Muscle layer of colon (tissue), 2 donors: ENCODE data around the gene THY1.

Experiments
- H3K27ac ChIP-seq: one replicate; pipeline ENCODE4 v1.7.0; 2013; ENCODE audit warnings: low read depth, mild to moderate bottlenecking, low read length, moderate library complexity
- H3K27me3 ChIP-seq, 2 donors: one replicate each; pipeline ENCODE4 v1.7.0; 2013; ENCODE audit warnings: low read length in 2 of 2, mild to moderate bottlenecking in 2 of 2; ENCODE audit not compliant: insufficient read depth in 2 of 2, control insufficient read depth in 1 of 2
- H3K36me3 ChIP-seq: one replicate; pipeline ENCODE4 v1.7.0; 2013; ENCODE audit warnings: mild to moderate bottlenecking, low read length; ENCODE audit not compliant: insufficient read depth
- H3K4me1 ChIP-seq: one replicate; pipeline ENCODE4 v1.7.0; 2013; ENCODE audit warnings: mild to moderate bottlenecking, low read length; ENCODE audit not compliant: insufficient read depth
- H3K4me3 ChIP-seq, 2 donors: one replicate each; pipeline ENCODE4 v1.7.0; 2013; ENCODE audit warnings: low read length in 2 of 2, low read depth in 1 of 2, mild to moderate bottlenecking in 1 of 2, moderate library complexity in 1 of 2
- H3K9ac ChIP-seq: one replicate; pipeline ENCODE4 v1.7.0; 2013; ENCODE audit warnings: low read length
- H3K9me3 ChIP-seq: one replicate; pipeline ENCODE4 v1.7.0; 2013; ENCODE audit warnings: mild to moderate bottlenecking, low read length
- donor health status: abdominal sarcoma.
- donor health status: Adenocarcinoma of cecum.

THY1 gene

DNA sequence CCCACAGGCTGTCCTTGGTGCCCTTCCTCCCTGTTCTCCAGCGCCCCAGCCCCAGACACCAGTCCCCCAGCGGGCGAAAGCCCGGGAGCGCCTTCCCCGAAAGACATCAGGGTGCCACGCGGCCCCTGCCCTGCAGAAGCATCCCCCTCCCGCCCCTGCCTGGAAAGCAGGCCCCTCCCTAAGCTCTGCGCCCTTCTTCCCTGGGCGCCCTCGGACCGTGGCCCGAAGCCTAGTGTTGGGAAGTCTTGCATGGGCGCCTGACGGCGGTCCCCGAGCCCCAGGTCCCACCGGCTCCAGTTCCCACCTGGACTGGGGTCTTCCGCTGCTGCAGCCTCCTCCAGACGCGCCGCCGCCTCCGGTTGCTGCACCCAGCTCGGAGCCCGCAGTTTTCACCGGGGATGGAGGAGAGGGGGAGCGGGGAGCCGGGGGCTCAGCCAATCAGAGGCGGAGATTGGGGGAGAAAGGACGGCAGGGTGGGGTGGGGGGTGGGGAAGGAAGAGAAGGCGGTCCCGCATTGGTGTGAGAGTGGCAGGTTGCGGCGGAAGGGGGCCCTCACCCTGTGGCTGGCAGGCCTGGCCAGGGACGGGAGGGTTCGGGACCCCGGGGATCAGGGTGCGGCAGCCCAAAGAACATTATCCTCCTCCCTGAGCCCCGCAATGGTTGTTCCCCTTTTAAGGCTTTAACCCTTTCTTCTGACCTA lies at the start of gene THY1:
Gene THY1 (minus strand): TSS at position 364 of the 700 bp plus-strand sequence. CDS start 2,267 bp downstream, outside the sequence.
- peak within 1 kb of the TSS; percentile 27 for H3K27ac ChIP-seq
- H3K36me3 ChIP-seq = no peaks in the 10 kb centered on the region
- peak within 1 kb of the TSS; percentile 47 to 51 for H3K4me3 ChIP-seq
- H3K9ac ChIP-seq = no peak within 1 kb of the TSS
- H3K4me1 ChIP-seq = peaks cover 24% of the 10 kb centered on the region
- peaks cover 8 to 31% of the 10 kb centered on the region in 2 donors for H3K27me3 ChIP-seq
- H3K9me3 ChIP-seq = no peaks in the 10 kb centered on the region

DNA sequence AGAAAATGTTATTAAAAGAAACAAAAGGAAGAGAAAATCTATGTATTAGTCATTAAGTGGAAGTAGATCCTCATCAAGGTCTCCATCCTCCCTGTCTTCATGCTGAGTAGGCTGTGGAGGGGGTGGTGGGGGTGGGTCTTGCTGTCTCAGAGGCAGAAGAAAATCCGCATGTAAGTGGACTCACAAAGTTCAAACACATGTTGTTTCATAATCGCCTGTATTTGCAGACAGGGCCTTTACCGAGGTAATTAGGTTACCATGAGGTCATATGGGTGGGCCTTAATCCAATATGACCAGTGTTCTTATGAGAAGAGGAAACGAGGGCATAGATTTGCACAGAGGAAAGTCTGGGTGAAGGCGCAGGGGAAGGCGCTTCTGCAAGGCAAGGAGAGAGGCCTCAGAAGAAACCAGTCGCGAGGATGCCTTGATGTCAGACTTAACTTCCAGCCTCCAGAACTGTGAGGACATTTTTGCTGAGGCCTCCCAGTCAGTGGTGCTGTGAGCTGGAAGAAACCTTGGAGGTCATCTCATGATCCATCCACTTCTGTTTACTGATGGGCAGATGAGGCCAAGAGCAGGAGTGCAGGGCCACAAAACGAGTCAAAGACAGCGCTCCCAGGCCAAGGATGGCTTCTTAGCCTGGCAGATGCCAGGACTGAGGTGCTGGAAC lies 49.3 kb upstream of the THY1 start:
- Histone ChIP-seq H3K27ac (no peak overlapping the region), H3K36me3 (no peaks in the 10 kb centered on the region), H3K27me3 (no peaks in the 10 kb centered on the region), H3K4me3 (no peak overlapping the region), H3K4me1 (peaks cover 5% of the 10 kb centered on the region), H3K9me3 (no peaks in the 10 kb centered on the region), H3K9ac (no peak overlapping the region)

DNA sequence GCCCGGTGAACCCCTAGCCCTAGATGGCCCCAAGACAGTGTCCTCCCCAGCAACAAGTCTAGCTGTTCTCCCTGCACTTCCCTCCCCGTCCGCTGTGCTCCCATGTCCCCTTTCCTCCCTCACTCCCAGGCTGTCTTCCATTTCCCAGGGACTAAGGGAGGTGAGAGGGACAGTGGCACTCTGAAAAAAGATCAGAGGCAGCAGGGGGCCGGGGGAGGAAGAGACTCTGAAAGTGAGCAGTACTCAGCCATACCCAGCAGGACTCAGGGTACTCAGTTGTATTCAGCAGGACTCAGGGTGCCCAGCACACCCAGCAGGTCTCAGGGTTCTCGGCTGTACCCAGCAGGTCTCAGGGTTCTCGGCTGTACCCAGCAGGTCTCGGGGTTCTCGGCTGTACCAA lies 48.4 kb upstream of the THY1 start:
- peaks cover 5% of the 10 kb centered on the region for H3K4me1 ChIP-seq

DNA sequence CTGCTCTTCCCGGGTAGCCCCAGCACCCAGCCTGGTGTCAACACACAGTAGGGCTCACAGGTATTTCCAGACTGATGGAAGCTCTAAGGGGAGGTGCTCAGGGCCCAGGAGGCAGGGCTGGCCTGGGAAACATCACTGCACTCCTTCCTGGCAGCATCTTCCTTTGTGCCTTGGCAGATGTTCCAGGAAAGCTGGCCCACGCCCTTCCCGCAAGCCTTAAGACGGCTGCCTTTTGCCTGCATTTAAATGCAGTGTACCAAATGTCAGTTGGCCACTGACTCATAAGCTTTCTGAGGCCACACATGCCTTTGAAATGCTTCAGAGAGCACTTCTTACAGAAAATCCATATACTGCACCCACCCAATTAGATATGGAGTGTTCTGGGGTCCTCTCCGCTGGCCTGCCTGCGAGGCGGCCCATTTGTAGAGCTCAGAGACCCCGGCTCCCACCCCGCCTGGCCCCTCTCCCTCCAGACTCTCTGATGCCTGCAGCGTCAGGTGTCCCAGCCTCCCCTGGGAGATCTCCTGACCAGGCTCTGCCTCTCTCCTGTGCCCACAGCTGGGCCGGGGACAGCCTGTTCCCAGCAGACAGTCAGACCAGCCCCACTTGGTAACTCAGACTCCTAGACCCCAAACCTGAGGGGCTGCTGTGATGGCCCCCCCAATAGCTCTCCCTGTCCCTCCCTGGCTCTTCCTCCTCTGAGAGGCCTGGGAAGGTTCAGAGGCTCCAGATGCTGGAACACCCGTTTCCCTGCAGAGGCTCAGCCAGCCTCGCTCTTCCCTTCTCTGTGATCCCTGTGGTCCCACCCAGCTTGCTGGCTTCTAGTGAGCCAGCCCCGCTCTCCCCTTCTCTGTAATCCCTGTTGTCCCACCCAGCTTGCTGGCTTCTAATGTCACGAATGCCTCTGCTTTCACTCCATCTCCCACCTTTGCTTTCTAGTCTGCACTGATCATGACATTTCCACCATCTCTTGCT lies 47.6 kb upstream of the THY1 start:
- no peak overlapping the region for H3K27ac ChIP-seq

More for the DNA sequence above, 48.4 kb upstream of the THY1 start:
- H3K27me3 ChIP-seq = no peaks in the 10 kb centered on the region
- H3K9ac ChIP-seq = no peak overlapping the region
- H3K36me3 ChIP-seq = no peaks in the 10 kb centered on the region
- no peak overlapping the region for H3K4me3 ChIP-seq
- H3K9me3 ChIP-seq = no peaks in the 10 kb centered on the region
- no peak overlapping the region for H3K27ac ChIP-seq

DNA sequence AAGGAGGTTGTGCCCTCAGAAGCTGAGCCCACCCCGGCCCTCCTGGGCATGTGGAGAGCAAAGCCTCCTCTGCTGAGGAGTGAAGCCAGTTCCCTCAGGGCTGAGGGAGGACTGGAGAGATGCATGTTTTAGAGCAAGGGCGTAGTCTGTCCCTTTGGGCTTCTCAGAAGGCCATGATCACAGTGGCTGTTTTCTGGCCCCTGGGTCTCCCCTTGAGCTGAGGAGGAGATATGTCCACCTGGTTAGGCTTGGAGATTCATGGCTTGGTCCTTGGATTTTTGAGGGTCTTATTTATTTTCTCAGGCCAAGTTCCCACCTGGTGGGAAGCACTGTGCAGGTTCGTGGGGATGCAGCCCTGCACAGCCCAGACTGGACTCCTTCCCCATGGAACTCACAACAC lies 46.5 kb upstream of the THY1 start:
- Histone ChIP-seq H3K27ac (no peak overlapping the region), H3K9me3 (no peaks in the 10 kb centered on the region), H3K27me3 (no peaks in the 10 kb centered on the region), H3K36me3 (no peaks in the 10 kb centered on the region), H3K4me3 (no peak overlapping the region), H3K4me1 (no peaks in the 10 kb centered on the region), H3K9ac (no peak overlapping the region)

More for the DNA sequence above, 47.6 kb upstream of the THY1 start:
- H3K9me3 ChIP-seq = no peaks in the 10 kb centered on the region
- no peak overlapping the region for H3K4me3 ChIP-seq
- H3K27me3 ChIP-seq = no peaks in the 10 kb centered on the region
- no peaks in the 10 kb centered on the region for H3K36me3 ChIP-seq
- no peak overlapping the region for H3K9ac ChIP-seq
- peaks cover 5% of the 10 kb centered on the region for H3K4me1 ChIP-seq

DNA sequence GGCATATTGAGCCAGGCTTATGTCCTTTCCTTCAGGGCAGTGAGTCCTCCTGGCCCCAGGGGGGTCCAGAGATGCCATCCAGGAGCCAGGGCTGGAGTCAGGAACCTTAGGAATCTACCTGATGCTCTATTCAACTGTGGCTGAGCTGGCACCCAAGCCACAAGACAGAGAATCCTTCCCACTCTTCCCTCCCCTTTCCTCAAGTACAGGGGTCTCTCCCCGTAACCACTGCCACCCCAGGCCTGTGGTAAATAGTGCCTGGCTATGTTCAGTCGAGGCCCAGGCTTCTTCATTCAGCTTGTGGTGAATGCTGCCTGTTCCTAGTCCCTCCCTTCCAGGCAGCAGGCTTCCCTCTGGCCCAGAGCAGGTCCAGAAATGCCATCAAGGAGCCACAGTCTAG lies 45.5 kb upstream of the THY1 start:
- H3K9me3 ChIP-seq = no peaks in the 10 kb centered on the region
- H3K36me3 ChIP-seq = no peaks in the 10 kb centered on the region
- no peak overlapping the region for H3K9ac ChIP-seq
- H3K4me1 ChIP-seq = no peaks in the 10 kb centered on the region
- H3K27me3 ChIP-seq = no peaks in the 10 kb centered on the region
- no peak overlapping the region for H3K27ac ChIP-seq
- no peak overlapping the region for H3K4me3 ChIP-seq

DNA sequence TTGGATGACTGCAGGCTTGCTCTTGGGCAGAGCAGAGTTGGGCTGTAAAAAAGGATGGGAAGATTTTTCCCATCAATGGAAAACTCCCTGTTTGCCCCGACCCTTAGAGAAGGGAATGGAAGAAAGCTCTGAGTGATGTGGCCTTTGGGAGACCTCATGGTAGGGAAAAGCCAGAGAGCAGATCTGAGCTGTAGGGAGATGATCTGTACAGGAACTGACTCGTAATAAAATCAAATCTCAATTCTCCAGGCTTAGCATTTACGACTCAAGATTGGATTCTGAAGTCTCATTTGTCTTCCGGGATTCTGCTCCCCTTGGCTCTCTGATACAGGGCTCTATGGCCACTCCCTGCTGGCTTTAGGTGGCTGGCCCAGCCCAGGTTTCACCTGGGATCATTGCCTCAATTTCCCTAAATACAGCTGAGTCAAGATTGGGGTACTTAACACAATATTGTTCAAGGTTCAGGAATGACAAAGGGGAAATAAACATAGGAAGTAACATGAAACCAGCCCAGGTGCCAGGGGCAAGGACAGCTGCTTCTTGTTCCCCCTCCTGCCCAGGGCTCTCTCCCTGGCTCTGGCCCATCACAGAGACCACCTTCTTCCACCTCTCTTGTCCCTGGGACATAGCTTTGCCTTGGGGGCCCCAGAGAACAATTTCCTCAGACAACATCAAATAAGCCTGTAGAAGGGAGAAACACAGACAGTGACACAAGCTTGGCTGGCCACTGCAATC lies 38.4 kb upstream of the THY1 start:
- no peaks in the 10 kb centered on the region for H3K9me3 ChIP-seq
- no peaks in the 10 kb centered on the region for H3K36me3 ChIP-seq
- H3K27me3 ChIP-seq = no peaks in the 10 kb centered on the region
- no peak overlapping the region for H3K9ac ChIP-seq
- H3K4me3 ChIP-seq = no peak overlapping the region
- no peak overlapping the region for H3K27ac ChIP-seq
- no peaks in the 10 kb centered on the region for H3K4me1 ChIP-seq

DNA sequence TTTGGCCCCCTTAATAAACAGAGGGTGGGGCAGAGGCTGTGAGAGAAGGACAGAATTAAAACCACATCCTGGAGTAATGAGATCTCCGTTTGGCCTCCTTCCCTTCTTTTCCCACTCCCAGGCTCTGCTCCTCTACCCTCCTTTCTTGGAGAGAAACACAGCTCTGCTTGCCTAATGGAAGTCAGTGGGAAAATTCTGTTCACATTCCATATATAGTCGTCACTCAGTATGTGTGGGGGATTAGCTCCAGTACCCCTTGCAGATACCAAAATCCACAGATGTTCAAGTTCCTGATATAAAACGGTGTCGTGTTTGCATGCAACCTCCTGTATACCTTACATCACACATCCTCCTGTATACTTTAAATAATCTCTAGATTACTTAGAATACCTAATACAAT lies 37.6 kb upstream of the THY1 start:
- Histone ChIP-seq H3K4me3 (no peak overlapping the region), H3K9me3 (no peaks in the 10 kb centered on the region), H3K4me1 (no peaks in the 10 kb centered on the region), H3K36me3 (no peaks in the 10 kb centered on the region), H3K27me3 (no peaks in the 10 kb centered on the region), H3K27ac (no peak overlapping the region), H3K9ac (no peak overlapping the region)

DNA sequence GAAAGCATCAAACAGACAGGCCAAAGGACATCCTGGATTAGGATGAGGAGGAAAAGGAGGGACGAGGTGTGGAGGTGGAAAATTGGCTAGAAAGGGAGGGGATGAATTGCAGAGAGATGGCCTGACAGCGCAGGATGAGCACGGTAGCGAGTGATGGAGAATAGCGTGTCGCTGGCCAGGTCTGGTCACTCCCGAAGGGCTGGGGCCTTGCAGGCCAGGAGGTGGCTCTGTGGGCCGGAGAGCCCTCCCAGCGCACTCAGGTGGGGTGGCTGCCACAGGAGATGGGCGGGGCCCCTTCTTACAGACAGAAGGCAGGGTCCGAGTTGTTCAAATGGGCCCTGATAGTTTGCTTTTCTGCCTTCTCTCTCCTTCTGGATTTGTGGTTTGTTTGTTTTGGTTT lies 37.1 kb upstream of the THY1 start:
- no peaks in the 10 kb centered on the region for H3K27me3 ChIP-seq
- no peak overlapping the region for H3K27ac ChIP-seq
- no peaks in the 10 kb centered on the region for H3K36me3 ChIP-seq

DNA sequence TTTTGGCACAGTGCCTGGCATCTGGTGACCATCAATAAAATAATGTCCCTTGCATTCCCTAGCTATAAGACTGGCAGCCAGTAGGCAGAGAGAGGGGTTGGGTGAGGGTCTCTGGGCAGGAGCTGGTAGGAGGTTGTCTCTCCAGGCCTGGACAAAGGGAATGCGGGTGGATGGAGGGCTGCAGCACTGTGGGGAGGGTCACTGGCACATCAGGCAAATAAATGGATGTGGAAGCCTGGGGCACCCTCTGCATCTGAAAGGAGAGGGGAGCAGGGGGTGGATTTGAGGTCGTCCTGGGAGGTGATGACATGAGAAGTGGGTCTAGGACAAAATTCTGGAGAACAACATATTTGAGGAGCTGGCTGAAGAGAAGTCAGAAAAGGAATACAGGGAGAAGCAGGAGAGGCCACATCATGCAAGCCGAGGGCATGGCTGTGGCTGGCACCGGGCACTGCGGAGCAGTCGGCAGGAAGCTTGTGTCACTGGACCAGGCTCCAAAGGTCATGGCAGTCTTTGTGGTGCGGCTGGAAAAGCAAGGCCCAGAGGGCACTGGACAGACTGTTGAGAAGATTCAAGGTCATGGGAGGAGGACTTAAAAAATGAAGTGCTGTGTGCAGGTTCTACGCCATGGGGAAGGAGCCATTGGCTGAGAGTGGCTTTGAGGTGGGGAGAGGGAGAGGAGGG lies 36.5 kb upstream of the THY1 start:
- Histone ChIP-seq H3K9me3 (no peaks in the 10 kb centered on the region), H3K9ac (no peak overlapping the region), H3K27ac (no peak overlapping the region), H3K27me3 (no peaks in the 10 kb centered on the region), H3K4me1 (no peaks in the 10 kb centered on the region), H3K36me3 (no peaks in the 10 kb centered on the region), H3K4me3 (no peak overlapping the region)

More for the DNA sequence above, 37.1 kb upstream of the THY1 start:
- Histone ChIP-seq H3K9ac (no peak overlapping the region), H3K9me3 (no peaks in the 10 kb centered on the region), H3K4me1 (no peaks in the 10 kb centered on the region), H3K4me3 (no peak overlapping the region)
